ENCODE results near the gene MED1. TPM values are rescaled to one million over a fixed set of nuclear protein-coding genes. Genes with fewer than 3 reads are reported as not detected.

Gene MED1
- total RNA-seq, 1 donor from 2014 or later: 63.4 TPM

DNA sequence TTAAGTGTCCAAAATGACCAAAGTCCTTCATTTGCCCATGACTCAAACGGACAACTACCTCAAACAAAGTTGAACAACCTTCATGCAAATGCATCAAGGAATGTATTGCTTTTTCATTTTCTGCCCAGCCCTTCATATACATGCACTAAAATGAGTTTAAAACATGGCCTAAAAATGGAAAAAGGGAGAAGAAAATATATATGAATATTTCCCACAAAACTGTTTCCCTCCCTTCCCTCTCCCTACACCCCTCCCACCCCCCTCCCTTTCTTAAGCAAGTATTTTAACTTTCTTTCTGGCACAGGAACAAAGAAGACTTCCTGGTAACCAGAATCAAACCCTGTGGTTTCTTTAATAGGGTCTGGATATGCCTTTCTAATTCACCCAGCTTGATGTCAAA, 44.1 kb downstream of the MED1 start:
- H3K4me3 Mint-ChIP-seq: no peak overlapping the region
- TF ChIP-seq, protein P1, sequence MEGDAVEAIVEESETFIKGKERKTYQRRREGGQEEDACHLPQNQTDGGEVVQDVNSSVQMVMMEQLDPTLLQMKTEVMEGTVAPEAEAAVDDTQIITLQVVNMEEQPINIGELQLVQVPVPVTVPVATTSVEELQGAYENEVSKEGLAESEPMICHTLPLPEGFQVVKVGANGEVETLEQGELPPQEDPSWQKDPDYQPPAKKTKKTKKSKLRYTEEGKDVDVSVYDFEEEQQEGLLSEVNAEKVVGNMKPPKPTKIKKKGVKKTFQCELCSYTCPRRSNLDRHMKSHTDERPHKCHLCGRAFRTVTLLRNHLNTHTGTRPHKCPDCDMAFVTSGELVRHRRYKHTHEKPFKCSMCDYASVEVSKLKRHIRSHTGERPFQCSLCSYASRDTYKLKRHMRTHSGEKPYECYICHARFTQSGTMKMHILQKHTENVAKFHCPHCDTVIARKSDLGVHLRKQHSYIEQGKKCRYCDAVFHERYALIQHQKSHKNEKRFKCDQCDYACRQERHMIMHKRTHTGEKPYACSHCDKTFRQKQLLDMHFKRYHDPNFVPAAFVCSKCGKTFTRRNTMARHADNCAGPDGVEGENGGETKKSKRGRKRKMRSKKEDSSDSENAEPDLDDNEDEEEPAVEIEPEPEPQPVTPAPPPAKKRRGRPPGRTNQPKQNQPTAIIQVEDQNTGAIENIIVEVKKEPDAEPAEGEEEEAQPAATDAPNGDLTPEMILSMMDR (conservative IDR thresholded peaks at IDR 0.05): no peak
- no peak overlapping the region for H3K27ac Mint-ChIP-seq (ENCODE audit: unreplicated experiment)
- H3K36me3 Mint-ChIP-seq (ENCODE audit: low read depth): peaks cover 18% of the 10 kb centered on the region
- H3K4me1 Mint-ChIP-seq: peaks cover 7% of the 10 kb centered on the region
- no peaks in the 10 kb centered on the region for H3K27me3 Mint-ChIP-seq (ENCODE audit: low read depth)
- DNase-seq (ENCODE audit: low read depth, low spot score): no peak
- H3K9me3 Mint-ChIP-seq: no peaks in the 10 kb centered on the region

DNA sequence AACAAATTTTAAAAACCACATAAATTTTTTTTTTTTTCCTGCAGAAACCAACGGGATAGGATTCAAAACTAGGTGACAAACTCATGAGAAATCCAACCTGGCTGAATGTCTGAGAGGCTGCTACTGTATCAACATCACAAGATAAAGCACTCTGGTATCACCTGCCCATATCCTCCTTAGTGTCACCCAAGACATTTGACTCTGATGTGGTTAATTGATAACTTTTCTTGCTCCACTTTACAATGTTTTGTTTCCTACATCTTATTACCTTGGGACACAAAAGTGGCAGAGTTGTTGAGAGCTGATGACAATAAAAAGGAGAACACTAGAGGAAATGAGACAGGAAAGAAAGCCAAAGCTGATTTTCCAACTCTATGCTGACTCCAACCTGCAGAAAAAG, 45.6 kb downstream of the MED1 start:
- Mint-ChIP-seq H3K4me3 (peak overlapping the region; percentile 44), H3K9me3 (no peaks in the 10 kb centered on the region), H3K27ac (ENCODE audit: unreplicated experiment) (no peak overlapping the region), H3K4me1 (peaks cover 11% of the 10 kb centered on the region), H3K36me3 (ENCODE audit: low read depth) (peaks cover 16% of the 10 kb centered on the region), H3K27me3 (ENCODE audit: low read depth) (peaks cover 4% of the 10 kb centered on the region)
- TF ChIP-seq, protein P1 (conservative IDR thresholded peaks at IDR 0.05): no peak
- no peak for DNase-seq (ENCODE audit: low read depth, low spot score)

DNA sequence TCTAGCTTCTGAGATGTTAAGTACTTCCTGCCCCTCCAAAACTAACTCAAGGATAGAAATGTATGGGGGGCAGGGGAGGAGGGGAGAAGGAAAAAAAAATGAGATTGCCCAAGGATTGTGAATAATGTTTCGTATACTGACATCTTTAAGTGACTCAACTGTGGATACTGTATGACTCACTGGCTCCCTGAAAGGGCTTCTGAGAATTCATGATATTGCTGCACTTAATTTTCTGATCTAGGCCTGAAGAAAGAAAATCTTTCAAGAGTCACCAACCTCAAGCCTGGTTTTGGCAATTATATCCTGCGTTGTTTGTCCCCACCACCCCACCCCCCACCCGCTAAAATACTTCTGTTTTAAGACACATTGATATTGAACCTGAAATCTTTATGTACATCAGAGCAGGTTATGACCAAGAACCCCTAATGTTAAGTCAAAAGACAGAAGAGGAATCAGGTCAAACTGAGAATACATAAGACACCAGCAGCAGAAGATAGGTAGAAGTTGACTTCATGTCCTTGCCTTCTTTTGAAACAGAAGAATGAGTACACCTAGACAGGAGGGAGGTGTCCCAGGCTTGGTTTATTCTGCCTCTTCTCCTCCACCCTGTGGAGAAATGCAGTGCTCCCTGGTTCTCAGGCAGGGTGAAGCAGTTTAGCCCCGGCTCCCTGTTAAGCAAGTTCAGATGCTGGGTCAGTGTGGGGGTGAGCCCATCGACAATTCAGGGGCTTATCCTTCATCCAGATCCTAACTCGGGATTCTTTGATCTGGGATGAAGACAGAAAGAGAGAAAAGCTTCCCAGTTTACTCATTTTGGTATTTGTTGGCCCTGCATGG, 46.3 kb downstream of the MED1 start:
- DNase-seq (ENCODE audit: low read depth, low spot score): no peak
- Mint-ChIP-seq H3K4me3 (peak overlapping the region; percentile 71), H3K27ac (ENCODE audit: unreplicated experiment) (no peak overlapping the region), H3K9me3 (no peaks in the 10 kb centered on the region), H3K4me1 (peaks cover 16% of the 10 kb centered on the region), H3K36me3 (ENCODE audit: low read depth) (peaks cover 9% of the 10 kb centered on the region), H3K27me3 (ENCODE audit: low read depth) (peaks cover 4% of the 10 kb centered on the region)
- TF ChIP-seq, protein P1 (conservative IDR thresholded peaks at IDR 0.05): no peak

DNA sequence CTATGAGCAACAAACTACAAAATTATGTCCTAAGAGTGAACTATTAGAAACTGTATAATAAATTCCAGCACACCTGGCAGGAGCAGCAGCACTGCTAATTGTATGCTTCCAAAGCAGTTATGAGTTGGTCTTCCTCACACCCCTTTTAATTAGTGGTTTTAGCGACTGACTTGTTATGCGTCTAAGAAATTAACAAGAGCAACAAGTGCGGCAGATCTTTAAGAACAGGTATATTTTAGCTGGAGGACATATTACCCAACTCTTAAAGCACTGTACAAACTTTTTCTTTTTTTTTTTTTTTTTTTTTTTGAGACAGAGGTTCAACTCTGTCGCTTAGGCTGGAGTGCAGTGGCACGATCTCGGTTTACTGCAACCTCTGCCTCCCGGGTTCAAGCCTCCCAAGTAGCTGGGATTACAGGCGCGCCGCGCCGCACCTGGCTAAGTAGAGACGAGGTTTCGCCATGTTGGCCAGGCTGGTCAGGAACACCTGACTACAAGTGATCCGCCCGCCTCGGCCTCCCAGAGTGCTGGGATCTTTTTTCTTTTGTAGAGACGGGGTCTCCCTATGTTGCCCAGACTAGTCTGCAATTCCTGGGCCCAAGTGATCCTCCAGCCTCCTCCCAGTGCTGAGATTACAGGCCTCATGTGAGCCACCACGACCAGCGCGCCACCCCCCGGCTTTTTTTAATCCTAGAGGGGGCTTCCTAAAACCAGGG, 48.0 kb downstream of the MED1 start:
- Mint-ChIP-seq H3K36me3 (ENCODE audit: low read depth) (peaks cover under 1% of the 10 kb centered on the region), H3K9me3 (no peaks in the 10 kb centered on the region), H3K4me3 (peak overlapping the region; percentile 99), H3K27ac (ENCODE audit: unreplicated experiment) (no peak overlapping the region), H3K27me3 (ENCODE audit: low read depth) (peaks cover 4% of the 10 kb centered on the region), H3K4me1 (peaks cover 16% of the 10 kb centered on the region)
- TF ChIP-seq, protein P1 (conservative IDR thresholded peaks at IDR 0.05): no peak
- DNase-seq (ENCODE audit: low read depth, low spot score): no peak

DNA sequence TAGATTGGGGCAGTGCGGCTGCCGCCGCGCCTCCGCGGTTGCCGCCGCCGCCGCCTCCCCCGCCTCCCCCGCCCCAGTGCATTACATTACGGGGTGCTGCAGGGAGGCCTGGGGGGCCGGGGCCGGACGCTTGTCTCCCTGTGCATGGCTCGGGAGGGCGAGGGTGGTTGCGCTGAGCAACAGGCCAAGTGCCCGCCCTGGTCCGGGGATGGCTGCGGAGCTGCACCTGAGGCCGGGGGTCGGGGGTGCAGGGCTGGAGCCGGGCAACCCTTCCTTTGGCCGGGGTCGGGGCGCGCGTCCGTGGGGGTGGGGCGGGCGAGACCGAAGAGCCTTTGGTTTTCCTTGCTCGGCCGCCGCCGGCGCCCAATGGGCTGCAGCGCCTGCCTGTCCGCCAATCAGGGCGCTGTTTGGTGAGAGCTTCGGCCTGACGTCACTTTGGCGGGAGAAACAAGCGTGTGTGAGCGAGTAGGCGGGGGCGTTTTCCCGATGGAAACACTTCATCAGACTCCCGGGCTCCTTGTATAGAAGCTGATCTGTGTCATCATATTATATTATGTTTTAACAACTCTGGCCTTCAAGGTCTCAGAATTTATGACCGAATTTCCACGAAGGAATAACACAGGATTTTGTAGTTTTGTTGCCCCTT, 48.7 kb downstream of the MED1 start:
- H3K4me1 Mint-ChIP-seq: peaks cover 16% of the 10 kb centered on the region
- H3K27ac Mint-ChIP-seq (ENCODE audit: unreplicated experiment): peak overlapping the region; percentile 98
- no peaks in the 10 kb centered on the region for H3K36me3 Mint-ChIP-seq (ENCODE audit: low read depth)
- H3K4me3 Mint-ChIP-seq: peak overlapping the region; percentile 99
- peaks cover 4% of the 10 kb centered on the region for H3K27me3 Mint-ChIP-seq (ENCODE audit: low read depth)
- TF ChIP-seq, protein P1 (conservative IDR thresholded peaks at IDR 0.05): no peak
- peak; percentile 87 for DNase-seq (ENCODE audit: low read depth, low spot score)
- no peaks in the 10 kb centered on the region for H3K9me3 Mint-ChIP-seq
